IPS-11a (cell line): Measurements from ENCODE around the gene CGB3.
"Not testable (repeated sequence)": the region's sequence is repeated elsewhere in the genome, so short reads cannot be mapped to it uniquely, and the experiment has no call there.

Experiments
- H3K4me3 ChIP-seq: one replicate; pipeline ENCODE4 v1.5.1; 2013; ENCODE audit warnings: low read depth, low read length, control low read depth

Gene CGB3

DNA sequence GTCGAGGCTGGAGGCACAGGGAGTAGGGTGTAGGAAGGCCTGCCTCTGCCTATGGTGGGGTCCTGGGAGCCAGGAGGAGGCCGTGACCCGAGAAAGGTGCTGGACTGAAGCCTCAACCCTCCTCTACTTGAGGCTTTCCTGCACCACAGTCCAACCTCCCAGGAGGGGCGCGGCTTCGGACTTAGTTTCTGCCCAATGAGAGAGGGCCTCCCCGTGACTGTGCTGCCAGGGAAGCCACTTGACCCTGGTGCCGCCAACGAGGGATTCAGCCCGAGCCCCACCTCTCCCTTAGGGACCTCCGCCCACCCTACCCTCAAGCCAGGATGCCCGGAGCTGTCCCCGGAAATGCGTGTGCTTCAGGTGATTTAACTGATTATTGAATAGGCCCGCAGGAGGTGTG is at the start of gene CGB3:
Gene CGB3, minus strand, starts transcription at position 101 of the 400 bp plus-strand sequence. CDS start 362 bp downstream, outside the sequence.
- H3K4me3 ChIP-seq: not testable (repeated sequence)

DNA sequence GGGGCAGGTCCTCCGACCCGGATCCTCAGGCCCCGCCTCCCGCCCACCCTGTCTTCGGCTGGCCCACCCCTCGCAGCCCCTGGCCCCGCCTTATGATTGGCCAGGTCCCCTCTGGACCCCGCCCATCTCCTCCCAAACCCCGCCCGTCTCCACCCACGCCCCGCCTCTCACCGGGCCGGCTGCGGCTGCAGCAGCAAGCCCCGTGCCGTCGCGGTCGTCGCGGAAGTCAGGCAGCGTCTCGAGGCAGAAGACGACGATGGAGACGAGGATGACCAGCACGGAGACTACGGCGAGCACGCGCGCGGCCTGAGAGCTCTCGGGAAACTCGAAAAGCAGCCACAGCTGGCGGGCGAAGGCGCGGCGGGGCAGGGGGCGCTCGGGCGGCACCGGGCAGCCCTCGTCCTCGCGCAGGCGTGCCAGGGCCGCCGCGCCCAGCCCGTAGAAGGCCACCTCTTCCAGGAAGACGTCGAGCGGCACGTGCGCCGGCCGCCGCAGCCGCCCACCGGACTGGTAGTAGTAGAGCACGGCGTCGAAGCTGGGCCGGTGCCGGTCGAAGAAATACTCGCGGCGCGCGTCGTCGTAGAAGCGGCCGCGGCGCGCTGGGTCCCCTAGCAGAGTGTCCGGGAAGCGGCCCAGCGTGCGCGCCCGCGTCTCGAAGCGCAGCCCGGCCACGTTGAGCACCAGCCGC is 47.9 kb upstream of the CGB3 start:
- no peak overlapping the region for H3K4me3 ChIP-seq

DNA sequence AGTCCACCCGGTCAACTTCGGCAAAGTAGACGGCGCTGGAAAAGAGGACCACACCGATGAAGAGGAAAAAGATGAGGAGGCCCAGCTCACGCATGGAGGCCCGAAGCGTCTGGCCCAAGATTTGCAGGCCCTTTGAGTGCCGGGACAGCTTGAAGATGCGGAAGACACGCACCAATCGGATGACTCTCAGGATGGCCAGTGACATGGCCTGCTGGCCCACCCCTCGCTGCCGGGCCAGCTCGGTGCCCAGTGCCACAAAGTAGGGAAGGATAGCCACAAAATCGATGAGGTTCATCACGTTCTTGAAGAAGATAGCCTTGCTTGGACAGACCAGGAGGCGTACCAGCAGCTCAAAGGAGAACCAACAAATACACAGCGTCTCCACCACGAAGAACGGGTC is 46.3 kb upstream of the CGB3 start:
- H3K4me3 ChIP-seq: no peak overlapping the region

DNA sequence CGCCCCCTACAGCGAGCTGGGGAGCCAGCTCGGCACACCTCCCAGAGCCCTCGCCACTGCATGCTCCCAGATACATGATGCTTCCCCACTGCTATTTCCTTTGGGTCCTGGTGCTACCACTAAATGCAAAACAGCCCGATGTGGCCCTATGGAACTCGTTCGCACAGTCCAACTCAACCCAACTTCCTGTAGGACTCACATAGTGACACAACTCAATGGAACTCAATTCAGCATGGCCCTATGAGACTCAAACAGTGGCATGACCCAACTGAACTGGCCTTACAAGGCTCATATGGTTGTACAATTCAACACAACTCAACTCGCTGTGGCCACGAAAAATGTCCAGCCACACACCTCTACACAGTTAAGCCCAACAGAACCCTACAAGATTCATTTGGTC is 44.9 kb upstream of the CGB3 start:
- H3K4me3 ChIP-seq: no peak overlapping the region

DNA sequence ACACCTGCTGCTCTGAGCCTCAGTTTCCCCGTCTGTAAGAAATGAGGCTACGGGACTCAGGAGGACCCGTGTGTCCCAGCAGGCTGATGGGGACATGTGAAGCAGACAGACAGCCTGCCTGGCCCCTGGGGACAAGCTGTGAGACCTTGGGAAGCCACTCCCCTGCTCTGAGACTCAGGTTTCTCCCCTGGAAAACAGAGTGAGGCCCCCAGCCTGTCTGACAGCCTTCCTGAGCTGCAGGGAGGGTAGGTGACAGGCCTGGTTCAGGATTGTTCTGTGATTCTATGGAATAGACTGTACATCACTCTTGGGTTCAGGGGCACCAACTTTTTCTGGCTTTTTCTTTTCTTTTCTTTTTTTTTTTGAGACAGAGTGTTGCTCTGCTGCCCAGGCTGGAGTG is 43.4 kb upstream of the CGB3 start:
- H3K4me3 ChIP-seq: no peak overlapping the region

DNA sequence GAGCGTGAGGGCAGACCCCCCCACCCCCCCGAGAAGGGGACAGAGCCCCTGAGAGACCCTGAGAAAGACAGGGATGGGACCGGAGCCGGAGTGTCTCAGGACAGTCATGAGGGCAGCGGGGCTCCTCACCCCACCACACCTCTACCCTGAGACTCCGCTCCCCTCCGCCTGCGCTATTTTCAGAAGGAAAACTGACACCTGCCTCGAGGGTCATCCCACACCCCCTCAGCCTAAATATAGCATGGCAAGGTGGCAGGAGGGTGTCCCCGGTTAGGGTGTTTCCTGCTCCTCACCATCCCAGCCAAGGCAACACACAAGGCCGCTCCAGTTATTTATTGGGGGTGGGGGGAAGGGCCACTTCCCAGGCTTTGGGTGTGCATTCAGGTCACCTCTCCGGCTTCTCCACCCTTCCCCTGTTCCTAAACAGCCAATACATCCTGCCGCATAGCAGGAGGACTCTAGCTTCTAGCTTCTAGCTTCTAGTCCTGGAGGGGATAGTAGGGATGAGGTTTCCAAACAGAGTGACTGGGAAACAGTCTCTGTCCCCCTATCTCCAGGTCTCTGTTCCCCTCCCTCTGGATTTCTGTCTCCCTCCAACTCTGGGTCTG is 41.9 kb upstream of the CGB3 start:
- H3K4me3 ChIP-seq: no peak overlapping the region

DNA sequence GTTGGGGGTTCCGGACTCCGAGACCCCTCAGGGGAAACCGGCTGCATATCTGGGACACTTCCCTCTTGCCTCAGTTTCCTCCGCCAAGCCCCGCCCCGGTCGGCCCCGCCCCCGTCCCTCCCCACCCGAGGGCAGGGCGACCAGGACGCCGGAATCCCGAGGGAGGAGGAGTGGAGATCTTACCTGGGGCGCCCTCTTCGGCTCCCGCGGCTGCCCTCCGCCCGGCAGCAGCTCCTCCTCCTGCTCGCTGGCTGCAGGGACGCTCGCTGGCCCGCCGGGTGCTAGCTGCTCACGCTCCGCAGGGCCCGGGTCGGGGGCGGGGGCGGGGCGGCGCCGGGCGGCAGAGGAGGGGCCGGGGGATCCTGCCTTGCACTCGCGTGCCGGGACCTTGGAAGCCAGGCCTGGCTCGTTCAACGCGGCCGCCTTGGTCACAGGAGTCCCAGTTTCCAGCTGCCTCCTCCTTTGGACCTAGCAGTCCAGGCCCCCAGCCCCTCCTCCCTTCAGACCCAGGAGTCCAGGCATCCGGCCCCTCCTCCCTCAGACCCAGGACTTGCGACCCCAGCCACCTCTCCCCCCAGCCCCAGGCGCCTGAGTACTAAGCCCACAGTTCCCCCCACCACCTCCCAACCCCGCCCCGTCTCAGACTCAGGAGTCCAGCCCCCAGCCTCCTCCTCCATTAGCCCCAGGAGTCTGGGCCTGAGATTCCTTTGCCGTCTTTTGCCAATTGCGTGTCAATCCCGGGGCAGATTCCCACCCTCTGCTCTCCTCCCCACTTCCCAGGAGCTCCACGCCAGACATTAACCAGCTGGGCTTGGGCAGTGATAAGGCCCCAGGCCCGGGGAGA is 40.9 kb upstream of the CGB3 start, which contains the start of gene NTF4:
Gene NTF4, minus strand, starts transcription at position 51 of the 844 bp plus-strand sequence. CDS start 2,821 bp downstream, outside the sequence.
- peak within 1 kb of the TSS; percentile 24 for H3K4me3 ChIP-seq

DNA sequence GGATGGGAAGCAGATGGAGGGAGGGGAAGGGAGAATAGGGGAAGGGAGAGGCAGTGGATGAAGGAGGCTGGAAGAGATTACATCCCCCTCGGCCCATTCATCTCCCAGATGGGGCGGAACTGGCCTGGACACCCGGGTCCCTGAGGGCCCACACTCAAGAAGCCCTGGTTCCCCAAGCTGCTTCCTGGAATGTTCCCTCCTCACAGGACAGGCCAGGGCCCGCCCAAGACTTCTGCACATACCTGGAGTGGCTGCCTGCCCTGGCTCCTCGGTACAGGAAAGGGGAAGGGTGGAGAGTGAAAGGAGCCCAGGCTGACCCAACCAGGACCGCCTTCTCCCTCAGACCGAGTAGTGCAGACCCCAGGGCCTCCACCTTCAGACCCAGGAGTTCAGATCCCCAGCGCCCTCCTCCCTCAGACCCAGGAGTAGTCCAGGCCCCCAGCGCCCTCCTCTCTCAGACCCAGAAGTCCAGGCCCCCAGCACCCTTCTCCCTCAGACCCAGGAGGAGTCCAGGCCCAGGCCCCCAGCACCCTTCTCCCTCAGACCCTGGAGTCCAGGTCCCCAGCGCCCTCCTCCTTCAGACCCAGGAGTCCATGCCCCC is 40.0 kb upstream of the CGB3 start:
- H3K4me3 ChIP-seq: peak overlapping the region; percentile 24

DNA sequence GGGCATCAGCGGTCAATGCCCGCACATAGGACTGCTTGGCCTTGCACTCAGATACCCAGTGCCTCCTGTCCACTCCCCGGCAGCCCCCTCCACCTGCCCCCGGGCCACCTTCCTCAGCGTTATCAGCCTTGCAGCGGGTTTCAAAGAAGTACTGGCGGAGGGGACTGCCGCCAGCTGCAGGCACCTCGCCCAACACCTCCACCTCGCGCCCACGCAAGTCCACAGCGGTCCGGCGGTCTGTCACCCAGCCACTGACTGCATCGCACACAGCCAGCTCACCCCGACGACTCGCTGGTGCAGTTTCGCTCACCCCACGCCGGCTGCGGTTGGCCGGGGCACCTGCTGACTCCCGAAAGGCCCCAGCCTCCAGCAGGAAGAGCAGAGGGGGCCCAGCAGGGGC is 37.3 kb upstream of the CGB3 start:
- H3K4me3 ChIP-seq: no peak overlapping the region

DNA sequence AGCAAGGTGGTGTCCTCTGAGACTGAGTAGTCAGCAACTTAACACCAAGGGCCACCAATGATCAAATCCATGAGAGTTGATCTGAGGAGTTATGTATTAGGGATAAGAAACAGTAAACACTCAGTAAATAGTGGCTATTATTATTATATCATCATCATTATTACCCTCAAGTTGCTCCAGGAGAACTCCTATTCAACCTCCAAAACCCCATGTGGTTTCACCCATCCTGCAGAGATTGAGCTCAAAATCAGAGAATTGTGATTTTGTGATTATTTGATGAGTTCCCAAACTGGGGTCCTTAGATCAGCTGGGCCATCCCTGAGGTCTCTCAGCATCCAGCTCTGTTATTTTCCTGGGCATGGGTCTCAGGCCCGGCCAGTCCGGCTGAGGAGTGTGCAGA is 36.9 kb upstream of the CGB3 start:
- H3K4me3 ChIP-seq: no peak overlapping the region

DNA sequence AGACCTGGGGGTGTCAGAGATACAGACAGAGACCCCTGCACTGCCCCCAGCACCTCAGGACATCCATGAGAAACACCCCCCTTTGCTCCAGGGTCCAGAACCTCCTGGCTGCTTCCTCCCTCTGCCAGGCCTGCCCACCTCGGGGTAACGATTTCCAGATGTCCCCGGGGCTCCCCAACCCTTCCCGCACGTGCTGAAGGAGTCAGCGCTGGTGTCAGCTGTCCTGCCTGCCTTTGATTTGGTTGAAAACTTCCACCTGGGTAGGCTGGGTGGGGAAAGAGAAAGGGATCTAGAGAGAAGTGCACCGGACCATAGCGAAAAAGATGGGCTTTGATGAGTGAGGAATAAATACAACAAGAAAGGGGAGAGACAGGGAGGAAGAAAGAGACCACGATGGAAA is 34.9 kb upstream of the CGB3 start:
- no peak overlapping the region for H3K4me3 ChIP-seq

DNA sequence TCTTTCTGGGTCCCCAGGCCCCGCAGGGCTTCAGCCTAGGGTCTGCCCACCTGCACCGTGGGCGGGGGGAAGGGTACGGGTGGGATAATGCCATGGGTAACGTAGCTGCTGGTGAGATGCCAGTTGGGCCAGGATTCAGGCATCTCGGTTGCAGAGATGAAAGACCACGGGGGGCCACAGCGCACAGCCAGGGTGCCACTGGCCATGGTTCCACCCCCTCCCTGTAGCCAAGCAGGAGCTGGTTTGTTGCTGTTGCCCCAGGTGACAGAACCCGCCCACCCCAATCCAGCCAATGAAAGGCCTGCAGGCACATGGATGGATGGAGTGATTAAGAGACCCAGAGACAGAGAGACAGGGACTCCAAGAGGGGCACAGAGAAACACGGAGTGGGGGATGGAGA is 34.4 kb upstream of the CGB3 start:
- no peak overlapping the region for H3K4me3 ChIP-seq

DNA sequence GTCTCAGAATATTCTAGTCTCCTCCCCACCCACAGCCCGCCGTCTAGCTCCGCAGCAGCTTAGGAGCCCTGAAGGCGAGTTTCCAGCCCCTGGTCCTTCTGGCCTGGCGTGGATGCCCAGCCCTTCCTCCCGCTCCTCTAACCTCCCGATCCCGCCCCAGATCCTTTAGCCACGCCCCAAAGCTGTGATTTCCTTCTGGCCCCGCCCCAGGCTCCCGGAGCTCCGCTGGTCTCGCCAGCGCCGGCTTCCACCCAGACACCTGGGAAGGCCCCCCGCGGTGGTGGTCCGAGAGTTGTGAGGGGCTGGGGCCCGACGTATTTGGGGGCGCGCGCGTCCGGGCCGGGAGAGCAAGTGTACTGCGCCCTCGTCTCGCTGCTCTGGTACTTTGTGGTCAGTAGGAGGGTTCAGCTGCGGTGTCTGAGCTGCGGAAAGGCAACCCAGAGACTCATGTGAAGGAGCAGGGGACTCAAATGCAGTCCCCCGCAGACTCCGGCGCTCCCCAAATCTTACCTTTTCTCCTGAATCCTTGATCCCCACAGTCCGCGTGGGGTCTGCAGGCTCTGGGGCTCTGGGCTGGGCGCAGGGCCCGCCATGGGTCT is 33.6 kb upstream of the CGB3 start, which contains the start of gene CGB7:
Gene CGB7, minus strand, starts transcription at position 114 of the 599 bp plus-strand sequence. CDS start 2,374 bp downstream, outside the sequence.
- peak within 1 kb of the TSS; percentile 37 for H3K4me3 ChIP-seq

DNA sequence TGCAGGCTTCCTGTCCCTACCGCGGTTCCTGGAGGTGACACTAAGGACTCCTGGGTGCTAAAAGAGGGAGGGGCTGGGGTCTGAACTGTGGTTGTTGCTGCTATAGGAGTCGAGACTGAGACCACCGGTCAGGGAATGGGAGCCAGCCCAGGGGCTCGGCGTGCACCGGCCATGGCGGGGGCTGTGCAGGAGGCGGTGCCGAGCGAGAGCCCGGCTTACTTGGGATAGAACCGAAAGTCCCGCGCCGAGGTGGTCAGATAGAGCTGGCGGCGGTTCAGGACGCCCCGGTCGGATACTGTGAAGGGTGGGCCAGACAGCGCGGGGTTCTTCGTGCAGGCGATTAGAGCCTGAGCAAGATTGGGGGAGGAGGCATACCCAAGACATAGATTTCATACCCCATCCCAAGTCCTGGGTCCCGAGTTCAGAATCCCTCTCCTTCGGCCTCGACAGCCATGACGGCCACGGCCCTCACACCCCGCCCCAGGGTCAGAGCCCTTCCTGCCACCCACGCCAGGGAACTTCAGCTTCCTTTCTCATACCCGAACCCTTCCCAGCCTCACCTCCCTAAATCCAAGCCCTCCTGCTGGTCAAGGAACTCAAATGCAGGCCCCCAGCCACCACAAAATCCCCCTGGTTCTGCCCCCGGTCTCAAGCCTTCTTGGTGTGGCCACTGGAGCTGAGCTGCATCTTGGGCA is 32.9 kb upstream of the CGB3 start:
- not testable (repeated sequence) for H3K4me3 ChIP-seq

DNA sequence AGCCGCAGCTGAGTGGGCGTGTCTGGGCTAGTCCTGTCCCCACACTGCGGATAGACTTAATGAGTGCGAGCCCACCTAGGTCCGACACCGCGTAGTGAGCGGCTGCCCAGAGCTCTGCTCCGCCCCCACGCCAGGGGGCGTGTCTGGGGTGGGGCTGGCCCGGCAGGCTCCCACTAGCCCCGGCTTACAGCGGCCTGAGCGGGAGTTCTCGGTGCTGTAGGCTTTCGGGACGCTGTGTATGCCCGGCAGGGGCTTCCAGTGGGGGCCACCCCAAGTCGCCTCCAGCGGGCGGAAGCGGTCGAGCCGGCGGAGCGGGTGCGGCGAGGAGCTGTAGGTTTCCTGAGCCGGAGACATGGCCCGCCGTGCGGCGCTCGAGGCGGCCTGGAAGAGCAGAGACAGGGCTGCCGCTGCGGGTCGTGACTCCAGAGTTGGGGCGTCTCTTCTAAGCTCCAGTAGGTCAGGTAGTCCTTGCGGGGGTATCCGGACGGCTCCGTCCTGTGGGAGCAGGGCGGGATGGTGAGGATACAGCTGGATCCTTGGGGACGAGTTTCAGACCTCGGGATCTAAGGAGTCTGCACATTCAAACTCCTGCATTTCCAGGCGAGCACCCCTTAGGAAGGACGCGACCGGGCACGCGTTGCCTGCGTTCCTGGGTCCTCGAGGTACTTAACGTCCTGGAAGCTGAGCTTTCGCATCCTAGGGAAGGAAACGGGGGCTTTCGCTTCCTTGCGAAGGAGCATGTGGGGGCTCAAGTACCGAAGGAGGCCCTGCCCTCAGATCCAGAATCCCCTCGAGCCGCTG is 32.2 kb upstream of the CGB3 start:
- peak overlapping the region; percentile 37 for H3K4me3 ChIP-seq

DNA sequence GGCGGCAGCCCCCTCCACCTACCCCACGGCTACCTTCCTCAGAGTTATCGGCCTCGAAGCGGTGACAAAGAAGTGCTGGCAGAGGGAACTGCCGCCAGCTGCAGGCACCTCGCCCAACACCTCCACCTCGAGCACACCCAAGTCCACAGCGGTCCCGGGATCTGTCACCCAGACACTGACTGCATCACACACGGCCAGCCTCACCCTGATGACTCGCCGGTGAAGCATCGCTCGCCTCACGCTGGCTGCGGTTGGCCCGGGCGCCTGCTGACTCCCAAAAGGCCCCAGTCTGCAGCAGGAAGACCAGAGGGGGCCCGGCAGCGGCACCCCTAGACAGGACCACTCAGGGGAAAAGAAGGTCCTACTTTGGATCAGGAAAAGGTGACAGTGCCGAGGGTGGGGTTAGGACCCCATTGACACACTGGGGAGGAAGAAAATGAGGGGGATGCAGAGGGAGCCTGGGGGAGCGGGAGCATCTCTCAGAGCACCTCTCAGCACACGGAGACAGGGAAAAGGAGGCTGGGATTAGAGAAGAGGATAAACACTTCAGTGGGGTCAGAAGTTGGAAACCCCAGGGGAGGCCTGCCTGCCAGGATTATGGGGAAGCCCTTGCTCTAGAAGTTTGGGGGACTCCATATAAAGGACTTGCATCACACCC is 26.4 kb upstream of the CGB3 start:
- not testable (repeated sequence) for H3K4me3 ChIP-seq

DNA sequence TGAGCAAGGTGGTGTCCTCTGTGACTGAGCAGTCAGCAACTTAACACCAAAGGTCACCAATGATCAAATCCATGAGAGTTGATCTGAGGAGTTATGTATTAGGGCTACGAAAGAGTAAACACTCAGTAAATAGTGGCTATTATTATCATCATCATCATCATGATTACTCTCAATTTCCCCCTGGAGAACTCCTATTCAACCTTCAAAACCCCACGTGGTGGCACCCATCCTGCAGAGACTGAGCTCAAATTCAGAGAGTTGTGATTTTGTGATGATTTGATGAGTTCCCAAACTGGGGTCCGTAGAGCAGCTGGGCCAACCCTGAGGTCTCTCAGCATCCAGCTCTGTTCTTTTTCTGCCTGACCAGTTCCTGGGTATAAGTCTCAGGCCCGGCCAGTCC is 25.7 kb upstream of the CGB3 start:
- not testable (repeated sequence) for H3K4me3 ChIP-seq

DNA sequence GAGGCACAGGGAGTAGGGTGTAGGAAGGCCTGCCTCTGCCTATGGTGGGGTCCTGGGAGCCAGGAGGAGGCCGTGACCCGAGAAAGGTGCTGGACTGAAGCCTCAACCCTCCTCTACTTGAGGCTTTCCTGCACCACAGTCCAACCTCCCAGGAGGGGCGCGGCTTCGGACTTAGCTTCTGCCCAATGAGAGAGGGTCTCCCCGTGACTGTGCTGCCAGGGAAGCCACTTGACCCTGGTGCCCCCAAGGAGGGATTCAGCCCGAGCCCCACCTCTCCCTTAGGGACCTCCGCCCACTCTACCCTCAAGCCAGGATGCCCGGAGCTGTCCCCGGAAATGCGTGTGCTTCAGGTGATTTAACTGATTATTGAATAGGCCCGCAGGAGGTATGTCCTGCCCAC is 24.9 kb upstream of the CGB3 start, which contains the start of gene CGB8:
Gene CGB8, minus strand, starts transcription at position 101 of the 400 bp plus-strand sequence. CDS start 372 bp downstream, outside the sequence.
- not testable (repeated sequence) for H3K4me3 ChIP-seq

DNA sequence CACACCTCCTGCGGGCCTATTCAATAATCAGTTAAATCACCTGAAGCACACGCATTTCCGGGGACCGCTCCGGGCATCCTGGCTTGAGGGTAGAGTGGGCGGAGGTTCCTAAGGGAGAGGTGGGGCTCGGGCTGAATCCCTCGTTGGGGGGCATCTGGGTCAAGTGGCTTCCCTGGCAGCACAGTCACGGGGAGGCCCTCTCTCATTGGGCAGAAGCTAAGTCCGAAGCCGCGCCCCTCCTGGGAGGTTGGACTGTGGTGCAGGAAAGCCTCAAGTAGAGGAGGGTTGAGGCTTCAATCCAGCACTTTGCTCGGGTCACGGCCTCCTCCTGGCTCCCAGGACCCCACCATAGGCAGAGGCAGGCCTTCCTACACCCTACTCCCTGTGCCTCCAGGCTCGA is 19.4 kb upstream of the CGB3 start, which contains the start of gene CGB5:
Gene CGB5, plus strand, starts transcription at position 301 of the 400 bp plus-strand sequence. CDS start 362 bp downstream, outside the sequence.
- H3K4me3 ChIP-seq: not testable (repeated sequence)
